ENCODE results near the gene ANK2.

Gene ANK2

DNA sequence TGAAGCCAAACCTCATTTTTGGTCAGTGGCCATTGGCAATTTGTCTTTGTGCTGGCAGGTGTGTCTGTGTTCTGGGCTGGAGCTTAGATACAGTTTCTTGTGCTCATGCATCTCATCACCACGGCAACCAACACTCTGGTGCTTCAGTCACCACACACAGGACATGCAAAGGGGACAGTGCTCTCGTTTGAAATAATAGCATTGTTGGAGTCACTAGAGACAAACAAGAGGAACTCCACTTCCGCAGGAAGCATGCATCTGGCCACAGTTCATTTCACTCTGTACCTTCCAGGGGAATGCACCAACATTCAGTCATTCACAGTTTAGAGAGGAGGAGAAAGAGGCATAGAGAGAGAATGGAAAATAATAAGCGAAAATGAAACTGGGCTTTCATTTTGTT lies 267.4 kb downstream of the ANK2 start:
- TF ChIP-seq, protein P1, sequence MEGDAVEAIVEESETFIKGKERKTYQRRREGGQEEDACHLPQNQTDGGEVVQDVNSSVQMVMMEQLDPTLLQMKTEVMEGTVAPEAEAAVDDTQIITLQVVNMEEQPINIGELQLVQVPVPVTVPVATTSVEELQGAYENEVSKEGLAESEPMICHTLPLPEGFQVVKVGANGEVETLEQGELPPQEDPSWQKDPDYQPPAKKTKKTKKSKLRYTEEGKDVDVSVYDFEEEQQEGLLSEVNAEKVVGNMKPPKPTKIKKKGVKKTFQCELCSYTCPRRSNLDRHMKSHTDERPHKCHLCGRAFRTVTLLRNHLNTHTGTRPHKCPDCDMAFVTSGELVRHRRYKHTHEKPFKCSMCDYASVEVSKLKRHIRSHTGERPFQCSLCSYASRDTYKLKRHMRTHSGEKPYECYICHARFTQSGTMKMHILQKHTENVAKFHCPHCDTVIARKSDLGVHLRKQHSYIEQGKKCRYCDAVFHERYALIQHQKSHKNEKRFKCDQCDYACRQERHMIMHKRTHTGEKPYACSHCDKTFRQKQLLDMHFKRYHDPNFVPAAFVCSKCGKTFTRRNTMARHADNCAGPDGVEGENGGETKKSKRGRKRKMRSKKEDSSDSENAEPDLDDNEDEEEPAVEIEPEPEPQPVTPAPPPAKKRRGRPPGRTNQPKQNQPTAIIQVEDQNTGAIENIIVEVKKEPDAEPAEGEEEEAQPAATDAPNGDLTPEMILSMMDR (conservative IDR thresholded peaks at IDR 0.05; ENCODE audit: low read length) = no peak
- no peak overlapping the region for H3K4me3 ChIP-seq (ENCODE audit: low read length)
- no peak for DNase-seq (ENCODE audit: low read depth)

GRCh38 chr4:113317523-113317922 lies 268.1 kb downstream of the ANK2 start:
- no peak for DNase-seq (ENCODE audit: low read depth)
- TF ChIP-seq, protein P1 (conservative IDR thresholded peaks at IDR 0.05; ENCODE audit: low read length) = no peak
- no peak overlapping the region for H3K4me3 ChIP-seq (ENCODE audit: low read length)

DNA sequence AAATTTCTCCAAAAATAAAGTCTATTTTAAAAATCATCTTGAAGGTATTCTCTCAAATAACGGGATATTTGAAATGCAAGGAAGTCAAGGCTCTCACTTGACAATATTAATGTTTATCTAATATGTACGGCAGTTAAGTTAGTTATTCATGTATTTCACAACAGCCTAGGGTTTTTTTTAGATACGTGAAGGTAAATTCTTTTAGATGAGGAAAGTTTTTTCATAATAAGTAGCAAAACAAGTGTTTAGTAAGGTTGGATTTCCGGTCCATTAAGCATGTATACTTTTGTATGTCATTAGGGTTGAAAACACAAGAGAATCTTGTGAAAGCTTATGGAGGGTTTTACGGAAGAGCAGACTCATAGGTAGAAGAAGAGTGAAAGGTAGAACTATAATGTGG lies 273.3 kb downstream of the ANK2 start:
- TF ChIP-seq, protein P1 (conservative IDR thresholded peaks at IDR 0.05; ENCODE audit: low read length) = no peak
- no peak for DNase-seq (ENCODE audit: low read depth)

DNA sequence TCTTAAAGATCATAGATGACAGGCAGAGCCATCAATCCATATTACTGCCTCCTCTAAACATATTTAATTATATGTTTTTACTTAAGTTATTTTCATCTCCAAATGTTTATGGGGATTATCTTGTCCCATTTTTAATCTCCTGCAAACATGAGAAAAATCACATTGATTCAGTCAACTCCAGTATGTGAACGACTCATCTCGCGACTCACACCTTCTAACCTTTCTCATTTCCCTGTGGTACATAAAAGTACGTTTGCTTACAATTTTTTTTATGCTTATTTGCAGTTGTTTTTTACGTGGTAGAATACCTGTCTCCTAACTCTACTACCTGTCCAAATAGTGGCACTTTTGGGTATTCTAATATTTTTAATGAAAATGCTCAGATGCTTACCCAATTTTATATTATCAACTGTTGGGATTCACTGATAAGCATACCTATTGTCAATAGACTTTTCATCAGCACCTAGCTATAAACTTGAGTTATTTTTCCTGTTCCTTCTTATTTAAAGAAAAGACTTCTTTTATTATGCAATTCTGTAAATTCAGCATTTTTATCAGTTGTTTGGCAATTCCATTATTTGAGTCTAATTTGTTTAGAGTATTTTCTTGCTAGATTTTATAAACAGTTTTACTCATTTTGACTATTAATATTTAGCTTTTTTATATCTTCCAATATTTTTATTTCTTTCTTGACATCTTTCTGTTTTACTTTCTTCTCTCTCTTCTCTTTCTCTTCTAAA lies 276.6 kb downstream of the ANK2 start:
- no peak for DNase-seq (ENCODE audit: low read depth)
- H3K4me3 ChIP-seq (ENCODE audit: low read length) = no peak overlapping the region
- TF ChIP-seq, protein P1 (conservative IDR thresholded peaks at IDR 0.05; ENCODE audit: low read length) = no peak

More for the DNA sequence above, 273.3 kb downstream of the ANK2 start:
- no peak overlapping the region for H3K4me3 ChIP-seq (ENCODE audit: low read length)

- TF ChIP-seq, protein P1 (conservative IDR thresholded peaks at IDR 0.05; ENCODE audit: low read length) = no peak
- no peak overlapping the region for H3K4me3 ChIP-seq (ENCODE audit: low read length)
- peak; percentile 37 for DNase-seq (ENCODE audit: low read depth)
Observed at GRCh38 chr4:113327494-113327893, 278.0 kb downstream of the ANK2 start.

GRCh38 chr4:113328514-113328913 lies 279.1 kb downstream of the ANK2 start:
- TF ChIP-seq, protein P1 (conservative IDR thresholded peaks at IDR 0.05; ENCODE audit: low read length) = peak; percentile 13; the same call in 1 of the 2 replicates
- DNase-seq (ENCODE audit: low read depth) = no peak
- no peak overlapping the region for H3K4me3 ChIP-seq (ENCODE audit: low read length)

GRCh38 chr4:113330200-113330599 lies 280.7 kb downstream of the ANK2 start:
- TF ChIP-seq, protein P1 (conservative IDR thresholded peaks at IDR 0.05; ENCODE audit: low read length) = no peak
- no peak overlapping the region for H3K4me3 ChIP-seq (ENCODE audit: low read length)
- no peak for DNase-seq (ENCODE audit: low read depth)

Measured in AG10803 (cell line).